Measurements from ENCODE around the gene PPM1A. TPM values are rescaled to one million over a fixed set of nuclear protein-coding genes. Genes with fewer than 3 reads are reported as not detected.

The PPM1A gene
- total RNA-seq (2011; cell fraction: chromatin; rRNA removed; ENCODE audit: low replicate concordance): 20.9 and 54.9 TPM in 2 replicates
- total RNA-seq (2011; cell fraction: nucleolus; rRNA removed): 2.7 and 4.5 TPM in 2 replicates
- total RNA-seq (2011; cell fraction: nucleoplasm; rRNA removed): 12.0 and 24.3 TPM in 2 replicates
- total RNA-seq (2014; rRNA removed) (5.5 and 6.0 TPM in 2 replicates), total RNA-seq (2014; rRNA removed; fragmentation: Illumina TruSeq; extraction: Trizol) (16.0 and 22.0 TPM in 2 replicates), total RNA-seq (2015; rRNA removed; fragmentation: Illumina TruSeq; extraction: Trizol) (13.7 TPM in 2 replicates), total RNA-seq (2021) (19.3 and 23.9 TPM in 2 replicates), polyA plus RNA-seq (2011; rRNA removed) (13.5 and 21.4 TPM in 2 replicates), polyA plus RNA-seq (2014; fragmentation: Illumina TruSeq; extraction: Trizol) (15.2 and 19.4 TPM in 2 replicates), polyA plus RNA-seq (2014; fragmentation: Nextera tagmentation; extraction: Ambion mirVana) (10 to 100 TPM; 10.1 to 13.6 TPM), polyA plus RNA-seq (2014; rRNA removed) (8.8 and 16.9 TPM in 2 replicates), polyA minus RNA-seq (2011; rRNA and poly(A)+ RNA removed) (97.2 and 107 TPM in 2 replicates), Bru-seq, nascent RNA (percentile 82 among the genes with signal in this experiment), BruChase-seq, experiment 1, labeled RNA remaining after a 2-hour chase (percentile 83 among the genes with signal in this experiment), BruChase-seq, experiment 2, labeled RNA remaining after a 6-hour chase (percentile 80 among the genes with signal in this experiment)
- 2.8 and 9.5 TPM in 2 replicates for polyA plus RNA-seq (2011; cell fraction: cytosol; rRNA removed)
- polyA plus RNA-seq (2011; cell fraction: nucleus; rRNA removed): 16.6 and 22.1 TPM in 2 replicates
- 12.5 and 16.4 TPM in 2 replicates for polyA plus RNA-seq (2012)
- polyA minus RNA-seq (2011; cell fraction: cytosol; rRNA and poly(A)+ RNA removed): 14.7 and 24.0 TPM in 2 replicates
- 12.5 and 24.0 TPM in 2 replicates for polyA minus RNA-seq (2011; cell fraction: nucleus; rRNA and poly(A)+ RNA removed)
- long read RNA-seq, experiment 1, full-length matches to known transcripts: 49 of 108 reads
- long read RNA-seq, experiment 1, partial matches to known transcripts: 10 of 108 reads
- long read RNA-seq, experiment 1, other reads (novel, unspliced or antisense): 49 of 108 reads
- long read RNA-seq, experiment 2, full-length matches to known transcripts: 7 of 16 reads
- long read RNA-seq, experiment 2, partial matches to known transcripts: 2 of 16 reads
- long read RNA-seq, experiment 2, other reads (novel, unspliced or antisense): 7 of 16 reads
- long read RNA-seq, experiment 3, partial matches to known transcripts: 0 of 4 reads
- long read RNA-seq, experiment 3, other reads (novel, unspliced or antisense): 4 of 4 reads

GRCh38 chr14:60248697-60249318 is at the start of gene PPM1A:
PPM1A (plus strand) TSS chr14:60249221; CDS start chr14:60282704, 33,483 bp downstream.
- Histone ChIP-seq H2AFZ (ENCODE audit: low read depth, low read length) (peak within 1 kb of the TSS; percentile 77), H3K9ac (ENCODE audit: insufficient read depth in 1 of 2, low read depth in 2 of 2, low read length in 2 of 2) (peak within 1 kb of the TSS; percentile 97), H3K36me3 (ENCODE audit: control insufficient read depth, insufficient read depth, low read length) (0 out of 3 replicates have a peak, but pooled peaks cover 4% of the 10 kb centered on the region), H3K9me3 (replicated peaks; ENCODE audit: control insufficient read depth, insufficient read depth, low read depth, low read length) (no peaks in the 10 kb centered on the region), H3K27me3 (ENCODE audit: control insufficient read depth in 2 of 2, insufficient read depth in 2 of 2, low read length in 2 of 2) (no peaks in the 10 kb centered on the region), H3K9me1 (ENCODE audit: control insufficient read depth, insufficient read depth, low read length) (no peaks in the 10 kb centered on the region), H3K27ac (ENCODE audit: extremely low read depth, low read depth, low read length) (peak within 1 kb of the TSS; percentile 99), H3K4me2 (ENCODE audit: insufficient read depth, low read length) (peak within 1 kb of the TSS; percentile 91), H3K4me3 (peak within 1 kb of the TSS; percentile 66), H4K20me1 (replicated peaks; ENCODE audit: control insufficient read depth, insufficient read depth, low read length) (no peaks in the 10 kb centered on the region; the same call in 1 of the 2 replicates), H3K79me2 (ENCODE audit: control insufficient read depth, insufficient read depth, low read length) (peaks cover 49% of the 10 kb centered on the region), H3K4me1 (replicated peaks in 1 of 2; ENCODE audit: control insufficient read depth in 2 of 2, insufficient read depth in 2 of 2, low read length in 2 of 2) (peaks cover 10 to 25% of the 10 kb centered on the region in 2 experiments; a peak in 4 of 5 replicates)
- peak; percentile 48 for FAIRE-seq
- 0% methylated on average over 5 of the region's 74 CpGs for WGBS (ENCODE audit: insufficient coverage, low coverage, missing lambda C conversion rate)
- peak; percentile 73 for ATAC-seq
- POLR2A ChIA-PET: interaction anchor here (0.6 to 1.7 kb wide), 9 partner anchors 9 to 368 kb away, joined by 3 to 7 read pairs (median 3); no protein-coding TSS in a partner anchor
- in situ Hi-C loops (cut with MboI) (no loop called here), intact Hi-C loops (cut with micrococcal nuclease) (loop anchor here (5.0 kb wide), 1 partner anchor 157 kb away; the partner anchor contains the start of gene PCNX4)
- BruUV-seq (replicated peaks): no TSS peak
- CTCF ChIA-PET (ENCODE audit: low intra/inter-chr PET ratio): no interaction called here
- DNase-seq (ENCODE audit: extremely low read depth in 1 of 4, low spot score in 3 of 4): peak; percentile 83 to 93 (median 89)
- peak; percentile 25 to 66; a peak in 2 of 4 replicates for TF ChIP-seq MAZ (CRISPR knock-in tag; conservative IDR thresholded peaks at IDR 0.05 in 1 of 2, IDR thresholded peaks at IDR 0.05 in 1 of 2)
- TF ChIP-seq POLR2B (IDR thresholded peaks at IDR 0.05; ENCODE audit: low read depth, partially characterized antibody): peak; percentile 55
- no peak for TF ChIP-seq THRA (IDR thresholded peaks at IDR 0.05)
- no peak for TF ChIP-seq GABPB2 (CRISPR knock-in tag; conservative IDR thresholded peaks at IDR 0.05)
- TF ChIP-seq GABPA (tag; conservative IDR thresholded peaks at IDR 0.05; ENCODE audit: low read depth): peak; percentile 57
- TF ChIP-seq FOSL1 (tag; conservative IDR thresholded peaks at IDR 0.05): peak; percentile 41; the same call in 1 of the 2 replicates
- TF ChIP-seq, protein P1, sequence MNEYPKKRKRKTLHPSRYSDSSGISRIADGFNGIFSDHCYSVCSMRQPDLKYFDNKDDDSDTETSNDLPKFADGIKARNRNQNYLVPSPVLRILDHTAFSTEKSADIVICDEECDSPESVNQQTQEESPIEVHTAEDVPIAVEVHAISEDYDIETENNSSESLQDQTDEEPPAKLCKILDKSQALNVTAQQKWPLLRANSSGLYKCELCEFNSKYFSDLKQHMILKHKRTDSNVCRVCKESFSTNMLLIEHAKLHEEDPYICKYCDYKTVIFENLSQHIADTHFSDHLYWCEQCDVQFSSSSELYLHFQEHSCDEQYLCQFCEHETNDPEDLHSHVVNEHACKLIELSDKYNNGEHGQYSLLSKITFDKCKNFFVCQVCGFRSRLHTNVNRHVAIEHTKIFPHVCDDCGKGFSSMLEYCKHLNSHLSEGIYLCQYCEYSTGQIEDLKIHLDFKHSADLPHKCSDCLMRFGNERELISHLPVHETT (CRISPR knock-in tag; conservative IDR thresholded peaks at IDR 0.05 in 1 of 2, IDR thresholded peaks at IDR 0.05 in 1 of 2): peak in 1 of 2 experiments; percentile 69; a peak in 2 of 4 replicates
- peak; percentile 3 for TF ChIP-seq PCBP1 (IDR thresholded peaks at IDR 0.05; ENCODE audit: low read depth, low read length, poor library complexity, severe bottlenecking)
- peak; percentile 80 for TF ChIP-seq CREB1 (IDR thresholded peaks at IDR 0.05)
- peak; percentile 87 for TF ChIP-seq CREB1 (CRISPR knock-in tag; IDR thresholded peaks at IDR 0.05)
- no peak for TF ChIP-seq CSDE1 (IDR thresholded peaks at IDR 0.05)

Data from K562 (cell line).